HEK293 (cell line): ENCODE results near the gene EGR2.
A peak's percentile ranks its signal among the peaks of the same experiment; 100 is the strongest.

ENCODE experiments used
- CTCF ChIA-PET: fragments of 350-600 bp; formaldehyde crosslinking; extraction: SDS; loops from one replicate; lab custom pipeline; 2021; ENCODE audit warnings: antibody characterized with exemption; lab: Yijun Ruan, JAX
- POLR2A ChIA-PET: fragments of 300-600 bp; formaldehyde crosslinking; extraction: SDS; loops from one replicate; lab custom pipeline; 2020; ENCODE audit warnings: antibody characterized with exemption, inconsistent platforms; lab: Yijun Ruan, JAX
- H3K27ac ChIP-seq: fragments of 200-500 bp; sonication (Bioruptor generic); 2 replicates; pipeline ENCODE4 v1.5.1; 2014; ENCODE audit warnings: low read depth, low read length, control low read depth, inconsistent platforms; ENCODE audit errors: extremely low read depth
- H3K36me3 ChIP-seq, 2 experiments: fragments of 200-500 bp in 1 of 2; sonication (Bioruptor generic) in 1 of 2; 1 replicate in 1 of 2; 2 replicates in 1 of 2; pipeline ENCODE4 v1.5.1; 2014 to 2017; ENCODE audit warnings: inconsistent platforms in 2 of 2, low read length in 2 of 2; ENCODE audit not compliant: control insufficient read depth in 2 of 2, insufficient read depth in 1 of 2
- H3K4me1 ChIP-seq: fragments of 200-500 bp; sonication (Bioruptor generic); 2 replicates; pipeline ENCODE4 v1.5.1; 2014; ENCODE audit warnings: mild to moderate bottlenecking, low read length, inconsistent platforms; ENCODE audit not compliant: control insufficient read depth, insufficient read depth
- H3K4me3 ChIP-seq: 2 replicates; pipeline ENCODE4 v1.5.1; 2011; ENCODE audit warnings: low read depth, mild to moderate bottlenecking, control low read depth, low read length, moderate library complexity
- H3K9me3 ChIP-seq: fragments of 200-500 bp; sonication (Bioruptor generic); 2 replicates; pipeline ENCODE4 v1.5.1; 2014; ENCODE audit warnings: low read depth, low read length, inconsistent platforms; ENCODE audit not compliant: control insufficient read depth, insufficient read depth
- IKZF3 ChIP-seq: fragments of 450-650 bp; IDR thresholded peaks from 2 replicates; pipeline ENCODE4 v1.5.0; 2018; ENCODE audit warnings: missing biosample characterization, mild to moderate bottlenecking, missing genetic modification characterization, moderate library complexity
- KLF17 ChIP-seq: fragments of 450-650 bp; formaldehyde crosslinking; IDR thresholded peaks from 2 replicates; pipeline ENCODE4 v1.5.1; 2016; ENCODE audit warnings: missing biosample characterization, missing genetic modification characterization
- KLF7 ChIP-seq: fragments of 450-650 bp; formaldehyde crosslinking; IDR thresholded peaks from 2 replicates; pipeline ENCODE4 v1.5.1; 2016; ENCODE audit warnings: missing biosample characterization, missing genetic modification characterization, borderline replicate concordance
- OSR2 ChIP-seq: fragments of 450-650 bp; formaldehyde crosslinking; IDR thresholded peaks from 2 replicates; pipeline ENCODE4 v1.5.1; 2016; ENCODE audit warnings: missing biosample characterization, missing genetic modification characterization
- ZBTB21 ChIP-seq: fragments of 450-650 bp; formaldehyde crosslinking; IDR thresholded peaks from 2 replicates; pipeline ENCODE4 v1.5.1; 2017; ENCODE audit warnings: missing biosample characterization, missing genetic modification characterization
- ZFP37 ChIP-seq: fragments of 450-650 bp; formaldehyde crosslinking; IDR thresholded peaks from 2 replicates; pipeline ENCODE4 v1.5.1; 2016; ENCODE audit warnings: missing biosample characterization, missing genetic modification characterization
- ZNF146 ChIP-seq: fragments of 450-650 bp; formaldehyde crosslinking; IDR thresholded peaks from 2 replicates; pipeline ENCODE4 v1.5.1; 2016; ENCODE audit warnings: missing biosample characterization, missing genetic modification characterization
- ZNF16 ChIP-seq: fragments of 450-650 bp; formaldehyde crosslinking; IDR thresholded peaks from 2 replicates; pipeline ENCODE4 v1.5.1; 2016; ENCODE audit warnings: low read depth, missing biosample characterization, missing genetic modification characterization
- ZNF169 ChIP-seq: fragments of 450-650 bp; formaldehyde crosslinking; IDR thresholded peaks from 2 replicates; pipeline ENCODE4 v1.5.1; 2016; ENCODE audit warnings: missing biosample characterization, missing genetic modification characterization
- ZNF175 ChIP-seq: fragments of 450-650 bp; formaldehyde crosslinking; IDR thresholded peaks from 2 replicates; pipeline ENCODE4 v1.5.1; 2016; ENCODE audit warnings: missing biosample characterization, missing genetic modification characterization
- ZNF214 ChIP-seq: fragments of 450-650 bp; formaldehyde crosslinking; IDR thresholded peaks from 2 replicates; pipeline ENCODE4 v1.5.1; 2017; ENCODE audit warnings: missing biosample characterization, mild to moderate bottlenecking, missing genetic modification characterization, borderline replicate concordance
- ZNF366 ChIP-seq: fragments of 450-650 bp; formaldehyde crosslinking; conservative IDR thresholded peaks from 2 replicates; pipeline ENCODE4 v1.5.1; 2016; ENCODE audit warnings: missing biosample characterization, missing genetic modification characterization
- ZNF37A ChIP-seq: fragments of 450-650 bp; IDR thresholded peaks from 2 replicates; pipeline ENCODE4 v1.5.1; 2018; ENCODE audit warnings: missing biosample characterization, missing genetic modification characterization
- ZNF416 ChIP-seq: fragments of 450-650 bp; formaldehyde crosslinking; IDR thresholded peaks from 2 replicates; pipeline ENCODE4 v1.5.1; 2016; ENCODE audit warnings: missing biosample characterization, missing genetic modification characterization
- ZNF426 ChIP-seq: fragments of 450-650 bp; formaldehyde crosslinking; IDR thresholded peaks from 2 replicates; pipeline ENCODE4 v1.5.1; 2017; ENCODE audit warnings: missing biosample characterization, missing genetic modification characterization, mild to moderate bottlenecking, inconsistent platforms, moderate library complexity
- ZNF433 ChIP-seq: fragments of 450-650 bp; formaldehyde crosslinking; IDR thresholded peaks from 2 replicates; pipeline ENCODE4 v1.5.1; 2016; ENCODE audit warnings: missing biosample characterization, missing genetic modification characterization, low read depth
- ZNF510 ChIP-seq: fragments of 450-650 bp; formaldehyde crosslinking; IDR thresholded peaks from 2 replicates; pipeline ENCODE4 v1.5.1; 2018; ENCODE audit warnings: mild to moderate bottlenecking, missing genetic modification characterization, missing biosample characterization; ENCODE audit not compliant: insufficient replicate concordance
- ZNF529 ChIP-seq: fragments of 450-650 bp; formaldehyde crosslinking; IDR thresholded peaks from 2 replicates; pipeline ENCODE4 v1.5.1; 2017; ENCODE audit warnings: missing genetic modification characterization, missing biosample characterization; ENCODE audit not compliant: insufficient replicate concordance
- ZNF549 ChIP-seq: fragments of 450-650 bp; IDR thresholded peaks from 2 replicates; pipeline ENCODE4 v1.5.1; 2018; ENCODE audit warnings: missing biosample characterization, missing genetic modification characterization, mild to moderate bottlenecking, inconsistent platforms, moderate library complexity
- ZNF621 ChIP-seq: fragments of 450-650 bp; formaldehyde crosslinking; IDR thresholded peaks from 2 replicates; pipeline ENCODE4 v1.5.1; 2017; ENCODE audit warnings: missing biosample characterization, missing genetic modification characterization
- ZNF624 ChIP-seq: fragments of 450-650 bp; formaldehyde crosslinking; IDR thresholded peaks from 2 replicates; pipeline ENCODE4 v1.5.1; 2017; ENCODE audit warnings: missing biosample characterization, missing genetic modification characterization
- ZNF654 ChIP-seq: fragments of 450-650 bp; formaldehyde crosslinking; IDR thresholded peaks from 2 replicates; pipeline ENCODE4 v1.5.1; 2016; ENCODE audit warnings: low read depth, missing biosample characterization, missing genetic modification characterization
- ZNF664 ChIP-seq: fragments of 450-650 bp; formaldehyde crosslinking; IDR thresholded peaks from 2 replicates; pipeline ENCODE4 v1.5.1; 2016; ENCODE audit warnings: missing biosample characterization, missing genetic modification characterization
- ZNF777 ChIP-seq: fragments of 450-650 bp; formaldehyde crosslinking; IDR thresholded peaks from 2 replicates; pipeline ENCODE4 v1.5.1; 2017; ENCODE audit warnings: missing biosample characterization, missing genetic modification characterization, borderline replicate concordance
- ZNF785 ChIP-seq: fragments of 450-650 bp; formaldehyde crosslinking; IDR thresholded peaks from 2 replicates; pipeline ENCODE4 v1.5.1; 2016; ENCODE audit warnings: missing biosample characterization, missing genetic modification characterization
- ZXDB ChIP-seq: fragments of 450-650 bp; formaldehyde crosslinking; IDR thresholded peaks from 2 replicates; pipeline ENCODE4 v1.5.1; 2016; ENCODE audit warnings: missing biosample characterization, missing genetic modification characterization

The EGR2 gene

GRCh38 chr10:62810156-62810902, 5.8 kb downstream of the EGR2 start:
- Histone ChIP-seq H3K36me3 (peaks cover 0 to 17% of the 10 kb centered on the region in 2 experiments; a peak in 2 of 3 replicates), H3K4me3 (no peak overlapping the region), H3K27ac (no peak overlapping the region), H3K9me3 (no peaks in the 10 kb centered on the region)
- ChIA-PET POLR2A (no interaction called here), CTCF (interaction anchor here (1.1 kb wide), 1 partner anchor 200 kb away, joined by 4 read pairs; no protein-coding TSS in a partner anchor)
- TF ChIP-seq ZNF416 (tag by site-specific recombination) = no peak
- no peak for TF ChIP-seq ZNF510 (tag by site-specific recombination)
- TF ChIP-seq ZNF785 (tag by site-specific recombination) = no peak
- TF ChIP-seq ZNF214 (tag by site-specific recombination) = no peak
- no peak for TF ChIP-seq ZNF175
- TF ChIP-seq ZNF777 (tag by site-specific recombination) = no peak
- no peak for TF ChIP-seq ZNF426 (tag by site-specific recombination)
- TF ChIP-seq ZNF654 = no peak
- TF ChIP-seq ZNF366 = no peak
- TF ChIP-seq IKZF3 (tag by site-specific recombination) = no peak
- TF ChIP-seq, all 188 proteins: peak for 0
- H3K4me1 ChIP-seq = peaks cover 5% of the 10 kb centered on the region; the same call in 1 of the 2 replicates

GRCh38 chr10:62806251-62806650, 9.9 kb downstream of the EGR2 start:
- Histone ChIP-seq H3K9me3 (no peaks in the 10 kb centered on the region), H3K27ac (no peak overlapping the region), H3K4me3 (peak overlapping the region; percentile 83), H3K4me1 (peaks cover 5% of the 10 kb centered on the region; the same call in 1 of the 2 replicates), H3K36me3 (peaks cover 0 to 17% of the 10 kb centered on the region in 2 experiments; a peak in 2 of 3 replicates)
- POLR2A ChIA-PET = interaction anchor here (5.5 kb wide), 1 partner anchor 10 kb away, joined by 50 read pairs; the partner anchor contains the start of gene EGR2
- CTCF ChIA-PET = interaction anchor here (1.0 to 1.2 kb wide), 2 partner anchors 195 to 561 kb away, joined by 4 to 7 read pairs; no protein-coding TSS in a partner anchor
- TF ChIP-seq ZNF549 (tag by site-specific recombination) (no peak), ZNF433 (no peak), KLF7 (tag by site-specific recombination) (no peak), ZNF146 (tag by site-specific recombination) (no peak), ZNF529 (no peak), ZXDB (no peak), ZNF37A (tag by site-specific recombination) (no peak), KLF17 (tag by site-specific recombination) (no peak), ZNF664 (tag by site-specific recombination) (no peak), OSR2 (no peak), ZBTB21 (tag by site-specific recombination) (no peak), ZNF621 (tag by site-specific recombination) (no peak), ZNF624 (tag by site-specific recombination) (no peak), ZNF16 (tag by site-specific recombination) (no peak), ZFP37 (tag by site-specific recombination) (no peak), ZNF169 (tag by site-specific recombination) (no peak)
